ENCODE measurements around the gene SEPTIN6. TPM values are rescaled to one million over a fixed set of nuclear protein-coding genes. Genes with fewer than 3 reads are reported as not detected.

SEPTIN6 gene
- total and polyA plus RNA-seq, 2 of the 4 experiments (the other 2 are of a cell fraction): 16.2 to 19.0 TPM

- DNase-seq (no peak), ATAC-seq (ENCODE audit: low read depth) (no peak)
- 60% methylated on average over 5 of the region's 23 CpGs; no CpG with 5 or more reads in 1 of the 2 experiments for WGBS, 2 experiments (ENCODE audit: extremely low coverage in 2 of 2, insufficient read length in 1 of 2)
- Histone ChIP-seq H2BK5ac (ENCODE audit: low read depth, low read length, poor library complexity, severe bottlenecking) (no peak overlapping the region), H3K4me1 (ENCODE audit: control insufficient read depth, insufficient read depth, low read length) (peaks cover 3% of the 10 kb centered on the region; the same call in 1 of the 2 replicates), H2AFZ (replicated peaks; ENCODE audit: low read length, poor library complexity) (peak overlapping the region; percentile 93), H3K18ac (ENCODE audit: low read depth, low read length) (no peak overlapping the region), H3K27ac (ENCODE audit: insufficient read depth, low read length) (no peak overlapping the region), H3K79me1 (ENCODE audit: low read depth in 1 of 2, low read length in 2 of 2) (peaks cover 0 to 10% of the 10 kb centered on the region in 2 experiments; a peak in 2 of 4 replicates), H2BK15ac (ENCODE audit: low read depth, low read length) (no peak overlapping the region), H3K14ac (replicated peaks; ENCODE audit: low read depth, low read length) (no peak overlapping the region), H4K91ac (ENCODE audit: insufficient read depth, low read depth, low read length) (no peak overlapping the region), H4K5ac (ENCODE audit: low read depth, low read length) (no peak overlapping the region), H3K4me3 (ENCODE audit: insufficient read depth, low read depth, low read length) (no peak overlapping the region), H3K9me3 (ENCODE audit: control insufficient read depth, insufficient read depth, low read length) (no peaks in the 10 kb centered on the region), H2BK120ac (ENCODE audit: low read depth, low read length) (no peak overlapping the region), H3K4ac (ENCODE audit: low read depth, low read length) (no peak overlapping the region), H3K27me3 (ENCODE audit: control insufficient read depth, insufficient read depth, low read length) (no peaks in the 10 kb centered on the region), H2AK5ac (ENCODE audit: low read depth, low read length) (no peak overlapping the region), H3K36me3 (ENCODE audit: control insufficient read depth, insufficient read depth, low read length) (no peaks in the 10 kb centered on the region), H3K9me1 (ENCODE audit: insufficient read depth, low read length) (peaks cover 6% of the 10 kb centered on the region; the same call in 1 of the 2 replicates), H2AK9ac (replicated peaks; ENCODE audit: low read depth, low read length, poor library complexity) (no peak overlapping the region), H3K4me2 (ENCODE audit: low read depth, low read length) (no peak overlapping the region), H4K8ac (ENCODE audit: low read depth in 2 of 2, low read length in 2 of 2) (no peak overlapping the region), H3K56ac (ENCODE audit: extremely low read depth, insufficient read depth, low read length) (no peak overlapping the region), H4K20me1 (ENCODE audit: insufficient read depth, low read length) (0 out of 2 replicates have a peak, but pooled peaks cover 3% of the 10 kb centered on the region), H3K23ac (ENCODE audit: low read depth, low read length) (no peak overlapping the region), H2BK20ac (ENCODE audit: low read depth, low read length) (no peak overlapping the region), H3K9ac (ENCODE audit: low read depth, low read length) (no peak overlapping the region)
- ChIA-PET POLR2A (ENCODE audit: unreplicated experiment) (no interaction called here), CTCF (no interaction called here)
- in situ Hi-C loops (cut with MboI; ENCODE audit: low sequenced_read_pairs) (no loop called here), intact Hi-C loops (cut with micrococcal nuclease) (loop anchor here (2.0 to 10.0 kb wide), 2 partner anchors 61 to 159 kb away; partner anchors contain the start of genes SOWAHD and UPF3B), dilution Hi-C loops (cut with HindIII; ENCODE audit: low sequenced_read_pairs, unreplicated experiment) (no loop called here)
- BruUV-seq (replicated peaks): no TSS peak
- no peak for TF ChIP-seq ELK1 (IDR thresholded peaks at IDR 0.05; ENCODE audit: borderline replicate concordance, low read depth, low read length)
- no peak for TF ChIP-seq RCOR1 (IDR thresholded peaks at IDR 0.05; ENCODE audit: insufficient replicate concordance, low read length)
- no peak for TF ChIP-seq POLR2A (IDR thresholded peaks at IDR 0.05; ENCODE audit: low read depth, low read length)
- no peak for TF ChIP-seq USF2 (IDR thresholded peaks at IDR 0.05; ENCODE audit: low read depth, low read length)
- no peak for TF ChIP-seq MAFK (IDR thresholded peaks at IDR 0.05; ENCODE audit: low read depth, low read length)
- TF ChIP-seq MXI1 (IDR thresholded peaks at IDR 0.05; ENCODE audit: borderline replicate concordance, low read depth, low read length): no peak
- no peak for TF ChIP-seq RFX5 (IDR thresholded peaks at IDR 0.05; ENCODE audit: low read depth, low read length)
- TF ChIP-seq CTCF (conservative IDR thresholded peaks at IDR 0.05; ENCODE audit: low read depth, low read length): no peak
- TF ChIP-seq CEBPB (IDR thresholded peaks at IDR 0.05; ENCODE audit: low read depth, low read length): no peak
- TF ChIP-seq MAZ (IDR thresholded peaks at IDR 0.05; ENCODE audit: borderline replicate concordance, low read depth, low read length): no peak
- no peak for TF ChIP-seq FOS (IDR thresholded peaks at IDR 0.05; ENCODE audit: low read depth, low read length)
Observed at GRCh38 chrX:119693996-119694451, 1.1 kb upstream of the SEPTIN6 start.

Measured in IMR-90 (cell line).